ENCODE results near the gene TNFSF10.
"Not testable (repeated sequence)": the region's sequence is repeated elsewhere in the genome, so short reads cannot be mapped to it uniquely, and the experiment has no call there.

Gene TNFSF10

GRCh38 chr3:172543884-172544283 is 20.7 kb upstream of the TNFSF10 start:
- no peak for DNase-seq

GRCh38 chr3:172543419-172543818 is 20.2 kb upstream of the TNFSF10 start:
- no peak for DNase-seq

- no peak for DNase-seq
These were observed 19.8 kb upstream of the TNFSF10 start for GRCh38 chr3:172542999-172543398.

- DNase-seq, result no peak
These were observed 18.8 kb upstream of the TNFSF10 start for GRCh38 chr3:172541945-172542488.

GRCh38 chr3:172540049-172540448 is 16.8 kb upstream of the TNFSF10 start:
- DNase-seq, result no peak

GRCh38 chr3:172539273-172539672 is 16.0 kb upstream of the TNFSF10 start:
- DNase-seq, result no peak

- no peak for DNase-seq
These were observed 15.3 kb upstream of the TNFSF10 start for GRCh38 chr3:172538368-172539151.

GRCh38 chr3:172537507-172538158 is 14.4 kb upstream of the TNFSF10 start:
- no peak for DNase-seq

GRCh38 chr3:172536993-172537419 is 13.8 kb upstream of the TNFSF10 start:
- no peak for DNase-seq

- DNase-seq, result no peak
These were observed 13.3 kb upstream of the TNFSF10 start for GRCh38 chr3:172536505-172536904.

GRCh38 chr3:172530566-172530965 is 7.3 kb upstream of the TNFSF10 start:
- DNase-seq, result peak; percentile 35 to 56

- DNase-seq, result no peak
These were observed 6.9 kb upstream of the TNFSF10 start for GRCh38 chr3:172530101-172530561.

GRCh38 chr3:172528677-172529076 is 5.4 kb upstream of the TNFSF10 start:
- DNase-seq, result no peak

GRCh38 chr3:172527306-172527705 is 4.1 kb upstream of the TNFSF10 start:
- no peak for DNase-seq

- DNase-seq, result no peak
These were observed 1.9 kb upstream of the TNFSF10 start for GRCh38 chr3:172525116-172525613.

GRCh38 chr3:172524611-172525010 is 1.4 kb upstream of the TNFSF10 start:
- no peak for DNase-seq

GRCh38 chr3:172521837-172522726 is 1.1 kb downstream of the TNFSF10 start:
- DNase-seq, result not testable (repeated sequence)

- no peak for DNase-seq
These were observed 2.9 kb downstream of the TNFSF10 start for GRCh38 chr3:172520301-172520831.

- no peak for DNase-seq
These were observed 3.5 kb downstream of the TNFSF10 start for GRCh38 chr3:172519740-172520139.

GRCh38 chr3:172518929-172519640 is 4.1 kb downstream of the TNFSF10 start:
- DNase-seq, result peak; percentile 33 to 53

- peak; percentile 76 to 78 for DNase-seq
These were observed 5.3 kb downstream of the TNFSF10 start for GRCh38 chr3:172517859-172518466.

Data from inflammatory macrophage treated with lipopolysaccharide for 1 hour (primary cell).